Measurements from ENCODE around the gene GRIK2. TPM values are rescaled to one million over a fixed set of nuclear protein-coding genes. Genes with fewer than 3 reads are reported as not detected.

The GRIK2 gene
- total RNA-seq, 1 donor from 2014 or later = 11.3 TPM

DNA sequence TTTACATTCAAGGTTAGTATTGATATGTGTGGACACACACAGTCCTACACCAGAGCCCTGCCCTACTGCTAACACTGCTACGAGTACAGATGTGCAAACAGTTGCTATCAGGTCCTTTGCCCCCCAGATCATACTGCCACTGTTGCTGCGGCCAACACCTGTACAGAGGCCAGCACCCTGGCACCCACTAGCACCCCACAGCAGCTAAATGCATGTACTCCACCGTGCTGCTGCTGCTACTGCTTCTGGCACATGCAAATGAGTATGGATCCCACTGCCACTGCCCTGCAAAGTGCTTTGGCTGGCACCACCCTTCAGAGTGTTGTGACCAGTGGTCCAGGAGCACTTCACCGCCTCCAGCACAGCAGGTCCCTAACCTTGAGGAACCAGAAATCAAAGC is 621.9 kb downstream of the GRIK2 start:
- intact Hi-C loops (cut with micrococcal nuclease) = no loop called here
- Histone ChIP-seq H3K27me3 (ENCODE audit: low read depth) (no peaks in the 10 kb centered on the region), H3K9me3 (replicated peaks) (peaks cover 9% of the 10 kb centered on the region), H3K27ac (replicated peaks) (no peak overlapping the region), H3K36me3 (no peaks in the 10 kb centered on the region), H3K4me1 (no peaks in the 10 kb centered on the region), H3K4me3 (no peak overlapping the region)
- TF ChIP-seq, protein P1, sequence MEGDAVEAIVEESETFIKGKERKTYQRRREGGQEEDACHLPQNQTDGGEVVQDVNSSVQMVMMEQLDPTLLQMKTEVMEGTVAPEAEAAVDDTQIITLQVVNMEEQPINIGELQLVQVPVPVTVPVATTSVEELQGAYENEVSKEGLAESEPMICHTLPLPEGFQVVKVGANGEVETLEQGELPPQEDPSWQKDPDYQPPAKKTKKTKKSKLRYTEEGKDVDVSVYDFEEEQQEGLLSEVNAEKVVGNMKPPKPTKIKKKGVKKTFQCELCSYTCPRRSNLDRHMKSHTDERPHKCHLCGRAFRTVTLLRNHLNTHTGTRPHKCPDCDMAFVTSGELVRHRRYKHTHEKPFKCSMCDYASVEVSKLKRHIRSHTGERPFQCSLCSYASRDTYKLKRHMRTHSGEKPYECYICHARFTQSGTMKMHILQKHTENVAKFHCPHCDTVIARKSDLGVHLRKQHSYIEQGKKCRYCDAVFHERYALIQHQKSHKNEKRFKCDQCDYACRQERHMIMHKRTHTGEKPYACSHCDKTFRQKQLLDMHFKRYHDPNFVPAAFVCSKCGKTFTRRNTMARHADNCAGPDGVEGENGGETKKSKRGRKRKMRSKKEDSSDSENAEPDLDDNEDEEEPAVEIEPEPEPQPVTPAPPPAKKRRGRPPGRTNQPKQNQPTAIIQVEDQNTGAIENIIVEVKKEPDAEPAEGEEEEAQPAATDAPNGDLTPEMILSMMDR (IDR thresholded peaks at IDR 0.05; ENCODE audit: borderline replicate concordance) = no peak
- no peak for DNase-seq

DNA sequence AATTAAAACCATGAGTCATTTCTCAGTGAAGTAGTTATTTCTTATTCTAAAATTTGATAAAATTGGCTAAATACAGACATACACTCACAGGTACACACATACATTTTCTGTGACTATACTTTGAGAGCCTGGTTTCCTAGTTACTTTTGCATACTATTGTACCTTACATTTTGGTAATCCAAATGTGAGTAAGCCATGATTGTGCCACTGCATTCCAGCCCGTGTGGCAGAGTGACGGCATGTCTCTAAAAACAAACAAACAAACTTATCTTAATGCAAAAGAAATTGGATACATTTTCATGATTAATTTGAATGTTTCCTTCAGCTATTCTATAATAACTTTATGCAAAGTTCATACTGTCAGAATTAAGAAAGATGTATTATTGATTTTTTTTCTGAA is 628.8 kb downstream of the GRIK2 start:
- no peak overlapping the region for H3K27ac ChIP-seq (replicated peaks)
- H3K9me3 ChIP-seq (replicated peaks) = peaks cover 3% of the 10 kb centered on the region
- TF ChIP-seq, protein P1 (IDR thresholded peaks at IDR 0.05; ENCODE audit: borderline replicate concordance) = no peak
- no peak overlapping the region for H3K4me3 ChIP-seq
- DNase-seq = no peak
- intact Hi-C loops (cut with micrococcal nuclease) = no loop called here
- no peaks in the 10 kb centered on the region for H3K36me3 ChIP-seq
- no peaks in the 10 kb centered on the region for H3K4me1 ChIP-seq
- H3K27me3 ChIP-seq (ENCODE audit: low read depth) = no peaks in the 10 kb centered on the region

DNA sequence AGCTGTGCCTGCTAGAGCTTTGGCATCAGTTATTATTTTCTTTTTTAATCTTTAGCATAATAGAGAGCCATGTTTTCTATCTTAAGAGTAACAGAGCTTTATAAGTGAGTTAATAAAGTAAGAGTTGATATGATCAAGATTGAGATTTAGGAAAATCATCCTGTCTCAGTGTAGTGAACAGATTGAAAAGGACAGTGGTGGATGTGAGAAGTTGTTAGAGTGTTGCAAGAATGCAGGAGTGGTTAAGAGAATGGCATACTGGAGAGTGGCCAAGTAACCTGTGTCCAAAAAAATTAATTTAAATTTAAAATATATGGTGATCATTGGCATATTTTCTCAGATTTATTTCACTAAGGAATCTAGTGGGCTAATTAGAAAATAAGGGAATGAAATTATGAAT is 629.3 kb downstream of the GRIK2 start:
- Histone ChIP-seq H3K27ac (replicated peaks) (no peak overlapping the region), H3K27me3 (ENCODE audit: low read depth) (no peaks in the 10 kb centered on the region), H3K4me1 (no peaks in the 10 kb centered on the region), H3K36me3 (no peaks in the 10 kb centered on the region), H3K9me3 (replicated peaks) (no peaks in the 10 kb centered on the region), H3K4me3 (no peak overlapping the region)
- TF ChIP-seq, protein P1 (IDR thresholded peaks at IDR 0.05; ENCODE audit: borderline replicate concordance) = no peak
- no peak for DNase-seq
- intact Hi-C loops (cut with micrococcal nuclease) = no loop called here

DNA sequence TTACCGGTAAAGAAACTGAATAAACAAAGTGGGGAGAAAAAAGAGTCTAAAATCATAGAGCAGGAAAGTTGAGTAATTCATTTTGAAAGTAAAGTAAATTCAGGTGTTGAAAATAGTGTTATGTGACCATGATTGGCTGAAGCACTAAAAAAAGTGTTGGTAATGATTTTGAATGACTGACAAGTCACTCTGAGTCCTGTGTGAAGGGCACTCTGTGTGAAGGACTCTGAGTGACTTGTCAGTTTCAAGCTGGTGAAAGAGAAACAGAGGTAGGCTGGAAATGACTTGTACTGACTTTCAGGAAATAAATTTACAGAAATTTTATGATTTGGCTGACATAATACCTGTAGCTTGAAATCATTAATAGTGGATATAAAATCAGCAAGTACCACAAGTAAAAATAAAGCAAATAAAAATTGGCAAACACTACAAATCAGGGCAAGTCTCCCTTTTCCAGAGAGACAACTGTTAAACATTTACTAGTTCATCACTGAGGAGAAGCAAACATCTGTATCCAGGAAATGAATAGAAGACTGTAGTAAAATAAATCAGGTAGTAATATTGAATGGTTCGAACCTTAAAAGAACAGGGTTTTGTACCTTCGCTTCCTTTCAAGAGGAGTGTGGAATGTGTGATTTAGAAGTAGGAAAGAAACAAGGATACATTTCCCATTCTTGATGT is 630.6 kb downstream of the GRIK2 start:
- no peak overlapping the region for H3K27ac ChIP-seq (replicated peaks)
- H3K36me3 ChIP-seq = no peaks in the 10 kb centered on the region
- TF ChIP-seq, protein P1 (IDR thresholded peaks at IDR 0.05; ENCODE audit: borderline replicate concordance) = no peak
- no peaks in the 10 kb centered on the region for H3K4me1 ChIP-seq
- no peaks in the 10 kb centered on the region for H3K27me3 ChIP-seq (ENCODE audit: low read depth)
- no peak overlapping the region for H3K4me3 ChIP-seq
- no peak for DNase-seq
- H3K9me3 ChIP-seq (replicated peaks) = no peaks in the 10 kb centered on the region
- intact Hi-C loops (cut with micrococcal nuclease) = no loop called here

DNA sequence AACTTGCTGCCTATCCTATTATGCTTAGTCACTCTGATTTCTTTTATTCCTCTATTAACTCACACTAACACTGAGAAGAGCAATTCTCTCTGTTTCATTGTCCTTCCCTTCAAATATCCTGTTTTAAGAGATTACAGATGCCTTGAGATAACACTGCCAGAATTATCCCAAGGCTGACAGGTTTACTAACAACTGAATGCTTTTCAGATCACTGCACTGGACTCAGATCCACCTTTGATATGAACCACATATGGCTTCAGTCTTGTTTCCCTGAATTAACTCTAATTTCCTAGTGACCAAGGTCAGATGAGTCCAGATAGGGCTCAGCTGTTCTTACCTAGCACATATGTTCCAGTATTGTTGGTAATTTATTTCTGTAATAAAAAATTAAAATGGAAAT is 633.1 kb downstream of the GRIK2 start:
- no peak for DNase-seq
- no peaks in the 10 kb centered on the region for H3K9me3 ChIP-seq (replicated peaks)
- intact Hi-C loops (cut with micrococcal nuclease) = no loop called here
- H3K27ac ChIP-seq (replicated peaks) = no peak overlapping the region
- TF ChIP-seq, protein P1 (IDR thresholded peaks at IDR 0.05; ENCODE audit: borderline replicate concordance) = no peak
- no peak overlapping the region for H3K4me3 ChIP-seq
- no peaks in the 10 kb centered on the region for H3K27me3 ChIP-seq (ENCODE audit: low read depth)
- H3K4me1 ChIP-seq = no peaks in the 10 kb centered on the region
- H3K36me3 ChIP-seq = no peaks in the 10 kb centered on the region

Data from left ventricle myocardium inferior (tissue), 1 donor.